Activated CD4-positive, alpha-beta T cell treated with anti-CD3 and anti-CD28 coated beads for 36 hours (primary cell): ENCODE data around the gene NEK7. TPM values are rescaled to one million over a fixed set of nuclear protein-coding genes. Genes with fewer than 3 reads are reported as not detected.
"Not testable (repeated sequence)": the region's sequence is repeated elsewhere in the genome, so short reads cannot be mapped to it uniquely, and the experiment has no call there.

Experiments
- ATAC-seq: fragments of 200-7000 bp; cut with Tn5 transposase; one replicate; pipeline ENCODE4 v1.10.0; 2021; ENCODE audit warnings: mild to moderate bottlenecking, moderate library complexity
- CTCF ChIA-PET: fragments of 350-600 bp; sonication (Branson Sonifier 250); formaldehyde crosslinking; loops from one replicate; lab custom pipeline; 2021; ENCODE audit warnings: antibody characterized with exemption; lab: Charles Lee
- POLR2A ChIA-PET: fragments of 350-600 bp; sonication (Branson Sonifier 250); formaldehyde crosslinking; loops from one replicate; lab custom pipeline; 2021; ENCODE audit warnings: antibody characterized with exemption, inconsistent platforms; lab: Charles Lee
- DNase-seq: peaks from one replicate; pipeline ENCODE4 v3.0.0-alpha.2; 2020
- H3K27ac Mint-ChIP-seq: one replicate; pipeline ENCODE4 v1.8.0; 2021; ENCODE audit warnings: mixed read lengths
- H3K27me3 Mint-ChIP-seq: one replicate; pipeline ENCODE4 v1.8.0; 2021; ENCODE audit warnings: mixed read lengths
- H3K36me3 Mint-ChIP-seq: one replicate; pipeline ENCODE4 v1.8.0; 2021; ENCODE audit warnings: low read depth, mixed read lengths
- H3K4me1 Mint-ChIP-seq: one replicate; pipeline ENCODE4 v1.8.0; 2021; ENCODE audit warnings: mixed read lengths
- H3K4me3 Mint-ChIP-seq: one replicate; pipeline ENCODE4 v1.8.0; 2021; ENCODE audit warnings: mild to moderate bottlenecking, moderate library complexity, mixed read lengths
- H3K9me3 Mint-ChIP-seq: one replicate; pipeline ENCODE4 v1.8.0; 2021; ENCODE audit warnings: low read depth, mixed read lengths
- intact Hi-C, 2 experiments: fragments of 100-400 bp; cut with DNase I in 1 of 2; cut with micrococcal nuclease in 1 of 2; formaldehyde crosslinking; loops; one replicate each; pipeline versions ENCODE4 v1.14.2 to v1.15.1; 2022 to 2024; cut with DNase I, micrococcal nuclease
- total RNA-seq, 2 experiments: library from RNA; stranded (reverse); gene quantifications; one replicate each; pipeline ENCODE4 v1.2.3, GENCODE V29; 2021

NEK7 gene
- total RNA-seq, 2 experiments from 2014 or later, result 46.9 to 49.0 TPM

DNA sequence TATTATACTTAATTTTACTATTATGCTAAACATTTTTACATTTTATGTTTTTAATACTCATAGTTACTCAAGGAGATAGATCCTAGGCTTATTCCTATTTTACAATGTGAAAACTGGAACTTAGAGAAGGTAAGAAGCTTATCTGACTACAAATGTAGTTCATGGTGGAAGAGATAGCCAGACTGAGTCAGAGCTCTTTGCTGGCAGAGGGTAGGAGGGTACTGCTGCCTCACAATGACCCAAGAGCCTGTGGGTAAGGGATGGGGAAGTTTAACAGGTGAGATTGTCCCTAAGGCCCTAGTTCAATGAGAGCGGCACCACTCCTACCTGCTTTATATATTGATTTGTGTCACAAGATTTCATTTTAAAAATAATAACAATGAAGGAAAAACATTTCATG, 34.1 kb upstream of the NEK7 start:
- no peaks in the 10 kb centered on the region for H3K36me3 Mint-ChIP-seq
- no peak for ATAC-seq

DNA sequence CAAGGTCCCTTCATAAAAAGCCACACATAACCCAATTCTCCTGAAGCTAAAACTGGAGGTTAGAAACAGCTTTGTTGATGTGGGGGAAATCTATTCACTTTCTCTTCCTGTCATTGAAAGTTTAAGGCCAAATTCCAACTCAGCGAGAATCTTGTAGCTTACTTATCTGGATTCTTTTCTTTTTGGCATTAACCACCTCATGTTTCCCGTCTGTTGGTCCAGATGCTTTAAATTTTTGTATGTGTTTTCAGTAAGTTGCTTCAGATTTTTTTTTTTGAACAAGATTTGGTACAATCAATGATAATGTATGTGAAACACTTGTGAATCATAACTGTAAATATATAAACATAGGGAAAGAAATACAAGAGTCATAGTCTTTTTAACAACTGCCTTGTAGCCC, 33.7 kb upstream of the NEK7 start:
- CTCF ChIA-PET, result interaction anchor here (0.7 to 0.9 kb wide), 4 partner anchors 111 to 438 kb away, joined by 3 to 4 read pairs (median 3); no protein-coding TSS in a partner anchor
- Mint-ChIP-seq H3K27ac (no peak overlapping the region), H3K4me1 (peaks cover 4% of the 10 kb centered on the region), H3K27me3 (peaks cover 2% of the 10 kb centered on the region), H3K36me3 (no peaks in the 10 kb centered on the region), H3K4me3 (no peak overlapping the region), H3K9me3 (no peaks in the 10 kb centered on the region)
- intact Hi-C loops, result no loop called here
- no peak for ATAC-seq
- no peak for DNase-seq
- POLR2A ChIA-PET, result no interaction called here

More for the DNA sequence above, 34.1 kb upstream of the NEK7 start:
- H3K27ac Mint-ChIP-seq, result no peak overlapping the region
- H3K4me1 Mint-ChIP-seq, result no peaks in the 10 kb centered on the region
- intact Hi-C loops, result no loop called here
- H3K4me3 Mint-ChIP-seq, result no peak overlapping the region
- H3K9me3 Mint-ChIP-seq, result no peaks in the 10 kb centered on the region
- peaks cover 2% of the 10 kb centered on the region for H3K27me3 Mint-ChIP-seq
- DNase-seq, result no peak
- ChIA-PET CTCF (interaction anchor here (0.5 to 0.9 kb wide), 5 partner anchors 20 to 438 kb away, joined by 3 to 4 read pairs (median 3); no protein-coding TSS in a partner anchor), POLR2A (no interaction called here)

DNA sequence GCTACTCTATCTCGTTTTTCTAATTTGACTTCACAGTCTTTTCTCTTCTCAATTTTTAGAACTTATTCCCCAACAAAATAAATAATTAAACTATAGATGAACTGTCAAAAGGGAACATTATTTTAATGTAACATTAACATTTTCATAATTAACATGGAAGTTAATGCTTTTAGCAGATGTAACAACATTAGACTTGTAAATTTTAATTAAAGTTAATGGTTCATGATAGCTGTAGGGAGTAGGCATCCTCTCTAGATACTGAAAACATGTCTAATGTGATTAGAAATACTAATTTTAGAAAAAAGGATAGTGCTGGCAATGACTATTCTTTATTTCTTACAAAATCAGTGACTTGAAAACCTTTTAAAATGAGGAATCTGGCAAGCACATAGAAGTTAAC, 32.1 kb upstream of the NEK7 start:
- no peaks in the 10 kb centered on the region for H3K36me3 Mint-ChIP-seq
- ChIA-PET POLR2A (no interaction called here), CTCF (interaction anchor here (0.6 to 1.2 kb wide), 2 partner anchors 11 to 1615 kb away, joined by 3 to 4 read pairs; no protein-coding TSS in a partner anchor)
- ATAC-seq, result no peak
- H3K4me3 Mint-ChIP-seq, result no peak overlapping the region
- intact Hi-C loops, result no loop called here
- H3K27me3 Mint-ChIP-seq, result peaks cover 2% of the 10 kb centered on the region
- no peak overlapping the region for H3K27ac Mint-ChIP-seq
- no peaks in the 10 kb centered on the region for H3K9me3 Mint-ChIP-seq
- H3K4me1 Mint-ChIP-seq, result peaks cover 11% of the 10 kb centered on the region
- DNase-seq, result no peak

DNA sequence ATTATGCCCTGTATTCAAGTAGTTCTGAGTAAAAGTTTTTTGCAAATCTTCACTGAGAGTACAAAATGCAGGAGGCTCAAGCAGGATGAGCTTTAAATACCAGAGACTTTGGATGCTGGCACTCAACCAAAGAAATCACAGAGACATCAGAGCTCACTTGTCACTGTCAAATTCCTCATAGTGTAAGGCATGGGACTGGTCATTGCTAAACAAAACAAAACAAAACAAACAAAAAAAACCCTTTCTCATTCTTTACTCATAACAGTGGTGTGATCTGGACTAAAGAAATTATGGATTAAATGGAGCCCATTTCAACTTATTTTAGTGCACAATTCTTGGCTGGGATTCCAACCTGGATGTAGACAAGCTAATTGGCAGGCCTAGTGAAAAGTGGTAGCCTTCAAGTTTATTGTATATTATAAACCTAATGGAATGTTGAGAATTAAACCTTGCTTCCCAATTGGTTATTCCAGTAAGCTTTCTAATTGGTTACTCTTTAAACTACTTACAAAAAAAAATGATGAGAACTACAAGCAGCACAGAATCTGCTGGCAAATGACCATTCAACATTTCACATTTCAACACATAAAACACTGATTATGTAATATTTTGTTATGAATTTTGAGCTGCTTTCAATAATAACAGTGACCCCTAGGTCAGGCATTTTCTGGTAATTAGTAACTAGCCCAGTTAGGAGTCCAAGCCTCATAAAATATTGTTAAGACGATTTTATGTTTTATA, 30.6 kb upstream of the NEK7 start:
- Mint-ChIP-seq H3K4me1 (peaks cover 11% of the 10 kb centered on the region), H3K27me3 (peaks cover 2% of the 10 kb centered on the region), H3K4me3 (no peak overlapping the region), H3K36me3 (no peaks in the 10 kb centered on the region), H3K9me3 (no peaks in the 10 kb centered on the region), H3K27ac (no peak overlapping the region)
- ChIA-PET CTCF (interaction anchor here (1.0 to 1.4 kb wide), 3 partner anchors 9 to 165 kb away, joined by 3 to 4 read pairs (median 3); no protein-coding TSS in a partner anchor), POLR2A (no interaction called here)
- intact Hi-C loops, result no loop called here
- ATAC-seq (no peak), DNase-seq (no peak)

DNA sequence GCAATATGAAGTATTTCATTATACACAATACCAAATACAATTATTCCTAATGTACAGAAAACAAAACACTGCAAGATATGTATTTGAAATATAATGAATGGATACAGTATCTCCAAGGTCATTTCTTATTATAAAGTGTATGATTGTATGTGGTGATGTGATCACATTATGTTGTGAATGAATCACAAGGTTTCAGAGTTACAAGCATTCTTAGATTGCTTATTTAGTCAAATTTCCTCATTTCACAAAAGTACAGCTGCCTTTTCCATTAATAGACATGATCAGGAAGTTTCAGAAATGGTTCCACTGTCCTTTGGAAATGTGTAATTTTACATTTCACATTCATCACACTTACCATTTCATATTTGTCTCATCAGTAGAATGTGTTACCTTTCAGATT, 28.3 kb upstream of the NEK7 start:
- Mint-ChIP-seq H3K4me1 (peaks cover 11% of the 10 kb centered on the region), H3K27ac (no peak overlapping the region), H3K27me3 (peaks cover 2% of the 10 kb centered on the region), H3K36me3 (no peaks in the 10 kb centered on the region), H3K9me3 (no peaks in the 10 kb centered on the region), H3K4me3 (no peak overlapping the region)
- intact Hi-C loops, result no loop called here
- ChIA-PET CTCF (no interaction called here), POLR2A (interaction anchor here (0.6 kb wide), 1 partner anchor 461 kb away, joined by 3 read pairs; no protein-coding TSS in a partner anchor)
- ATAC-seq (peak; percentile 55), DNase-seq (no peak)

DNA sequence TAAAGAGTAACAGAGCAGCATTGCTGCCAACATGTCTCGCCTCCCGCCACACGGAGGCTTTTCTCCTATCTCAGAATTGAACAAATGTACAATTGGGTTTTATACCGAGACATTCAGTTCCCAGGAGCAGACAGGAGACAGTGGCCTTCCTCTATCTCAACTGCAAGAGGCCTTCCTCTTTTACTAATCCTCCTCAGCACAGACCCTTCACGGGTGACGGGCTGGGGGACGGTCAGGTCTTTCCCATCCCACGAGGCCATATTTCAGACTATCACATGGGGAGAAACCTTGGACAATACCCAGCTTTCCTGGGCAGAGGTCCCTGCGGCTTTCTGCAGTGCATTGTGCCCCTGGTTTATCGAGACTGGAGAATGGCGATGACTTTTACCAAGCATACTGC, 26.7 kb upstream of the NEK7 start:
- H3K9me3 Mint-ChIP-seq, ATAC-seq, CTCF ChIA-PET, H3K4me3 Mint-ChIP-seq, POLR2A ChIA-PET, H3K36me3 Mint-ChIP-seq, H3K27me3 Mint-ChIP-seq, DNase-seq, H3K27ac Mint-ChIP-seq, intact Hi-C loops: not testable (repeated sequence)
- peaks cover 11% of the 10 kb centered on the region for H3K4me1 Mint-ChIP-seq

DNA sequence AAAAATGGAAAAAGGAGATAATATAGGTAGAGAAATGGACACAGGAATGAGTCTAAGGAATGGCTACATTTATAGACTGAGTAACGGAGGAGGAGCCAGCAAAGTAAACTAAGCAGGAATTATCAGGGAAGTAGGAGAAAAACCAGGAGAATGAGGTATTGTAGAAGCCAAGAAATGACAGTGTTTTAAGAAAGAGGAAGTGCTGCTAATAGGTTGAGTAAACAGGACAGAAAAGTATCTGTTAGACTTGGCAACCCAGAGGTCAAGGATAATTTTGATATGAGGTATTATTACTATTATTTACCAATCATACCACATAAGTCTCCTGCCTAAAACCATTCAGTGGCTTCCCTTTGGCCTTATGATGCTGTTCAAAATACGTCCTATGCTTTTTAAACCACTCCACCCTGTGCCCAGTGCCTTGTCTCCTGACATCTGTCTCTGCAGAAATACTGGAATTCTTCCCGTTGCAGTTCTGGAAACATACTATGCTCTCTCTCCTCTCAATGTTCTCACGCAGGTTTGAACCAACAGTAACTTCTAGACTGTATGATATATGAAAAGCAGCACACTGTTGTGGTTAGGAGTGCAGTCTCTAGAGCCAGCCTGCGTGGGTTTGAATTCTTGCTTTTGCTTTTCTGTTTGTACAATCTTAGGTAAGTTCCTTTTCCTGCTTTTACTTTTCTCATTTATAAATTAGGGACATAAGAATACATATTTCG, 24.6 kb upstream of the NEK7 start:
- ChIA-PET POLR2A (no interaction called here), CTCF (no interaction called here)
- Mint-ChIP-seq H3K4me3 (no peak overlapping the region), H3K9me3 (peaks cover 10% of the 10 kb centered on the region), H3K27ac (no peak overlapping the region), H3K36me3 (peaks cover 3% of the 10 kb centered on the region), H3K4me1 (peaks cover 11% of the 10 kb centered on the region), H3K27me3 (peaks cover 4% of the 10 kb centered on the region)
- peak; percentile 11 for DNase-seq
- intact Hi-C loops, result no loop called here
- ATAC-seq, result peak; percentile 57

DNA sequence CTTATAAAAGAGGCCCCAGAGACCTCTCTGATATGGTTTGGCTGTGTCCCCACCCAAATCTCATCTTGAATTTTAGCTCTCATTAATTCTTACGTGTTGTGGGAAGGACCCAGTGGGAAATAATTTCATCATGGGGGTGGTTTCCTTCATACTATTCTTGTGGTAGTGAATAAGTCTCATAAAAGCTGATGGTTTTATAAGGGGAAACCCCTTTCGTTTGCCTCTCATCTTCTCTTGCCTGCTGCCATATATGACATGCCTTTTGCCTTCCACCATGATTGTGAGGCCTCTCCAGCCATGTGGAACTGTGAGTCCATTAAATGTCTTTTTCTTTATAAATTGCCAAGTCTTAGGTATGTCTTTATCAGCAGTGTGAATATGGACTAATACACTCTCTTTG, 22.5 kb upstream of the NEK7 start:
- intact Hi-C loops, result no loop called here

DNA sequence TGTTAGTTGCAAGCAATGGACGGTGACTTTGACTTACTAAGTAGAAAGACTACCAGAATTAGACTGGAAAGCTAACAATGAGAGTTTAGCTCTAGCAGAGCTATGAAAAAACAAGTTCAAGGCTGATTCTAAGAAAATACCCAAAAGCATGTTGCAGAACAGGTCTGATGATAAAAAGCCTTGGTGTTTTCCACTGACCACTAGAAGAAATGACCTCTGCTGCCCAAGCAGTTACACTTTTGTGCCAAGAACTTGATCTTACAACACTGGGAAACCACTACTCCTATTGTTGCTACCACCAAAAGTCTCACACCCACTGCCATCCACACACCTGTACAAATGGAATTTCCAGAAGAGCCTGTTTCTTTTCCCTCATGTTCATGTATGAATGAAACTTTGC, 21.4 kb upstream of the NEK7 start:
- POLR2A ChIA-PET, result no interaction called here

More for the DNA sequence above, 22.5 kb upstream of the NEK7 start:
- Mint-ChIP-seq H3K9me3 (peaks cover 13% of the 10 kb centered on the region), H3K4me1 (peaks cover under 1% of the 10 kb centered on the region), H3K4me3 (no peak overlapping the region), H3K27me3 (peaks cover 5% of the 10 kb centered on the region), H3K36me3 (peaks cover 3% of the 10 kb centered on the region), H3K27ac (no peak overlapping the region)
- CTCF ChIA-PET, result no interaction called here
- POLR2A ChIA-PET, result no interaction called here
- DNase-seq (no peak), ATAC-seq (no peak)

DNA sequence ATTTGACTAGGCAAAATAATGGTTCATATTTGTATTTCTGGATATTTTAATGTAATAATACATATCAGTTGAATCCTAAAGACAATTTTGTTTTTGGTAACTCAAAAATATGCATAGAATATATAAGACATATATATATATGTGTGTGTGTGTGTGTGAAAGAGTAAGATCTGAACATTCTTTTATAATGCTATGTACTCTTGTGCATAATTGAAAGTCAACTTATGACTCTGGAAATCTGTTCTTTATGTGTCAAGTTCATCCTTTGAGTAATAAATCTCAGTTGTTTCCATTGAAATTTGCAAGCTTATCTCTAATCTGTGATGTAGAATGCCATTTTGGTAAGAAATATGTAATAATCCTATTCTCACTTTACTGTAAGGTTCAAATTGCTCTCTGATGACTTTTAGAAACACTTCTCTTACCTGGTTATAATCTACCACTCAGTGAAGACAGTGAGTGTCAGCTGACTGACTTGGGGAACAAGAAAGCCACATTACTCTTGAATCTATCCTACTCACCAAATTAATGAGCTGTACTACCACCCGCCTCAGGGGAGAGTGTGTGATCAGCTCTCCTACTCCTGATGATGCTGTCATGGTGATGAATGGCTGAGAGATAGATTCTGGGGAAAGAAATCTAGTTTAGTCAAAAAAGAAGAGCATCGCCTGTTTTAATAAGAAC, 15.0 kb upstream of the NEK7 start:
- Mint-ChIP-seq H3K36me3 (no peaks in the 10 kb centered on the region), H3K27me3 (peaks cover 3% of the 10 kb centered on the region), H3K4me1 (peaks cover 7% of the 10 kb centered on the region), H3K4me3 (no peak overlapping the region), H3K27ac (no peak overlapping the region), H3K9me3 (peaks cover 7% of the 10 kb centered on the region)
- intact Hi-C loops, result no loop called here
- ATAC-seq, result peak; percentile 92
- CTCF ChIA-PET, result interaction anchor here (0.5 to 1.0 kb wide), 2 partner anchors 36 to 239 kb away, joined by 3 read pairs; partner anchors contain the start of gene C1orf53
- DNase-seq, result peak; percentile 28
- POLR2A ChIA-PET, result no interaction called here

More for the DNA sequence above, 21.4 kb upstream of the NEK7 start:
- Mint-ChIP-seq H3K4me1 (peaks cover 1% of the 10 kb centered on the region), H3K27ac (no peak overlapping the region), H3K27me3 (peaks cover 5% of the 10 kb centered on the region), H3K9me3 (peaks cover 16% of the 10 kb centered on the region), H3K36me3 (peaks cover 3% of the 10 kb centered on the region), H3K4me3 (no peak overlapping the region)
- ATAC-seq, result no peak
- intact Hi-C loops, result no loop called here
- DNase-seq, result no peak
- CTCF ChIA-PET, result interaction anchor here (0.9 to 1.1 kb wide), 3 partner anchors 11 to 220 kb away, joined by 3 to 4 read pairs (median 3); no protein-coding TSS in a partner anchor

DNA sequence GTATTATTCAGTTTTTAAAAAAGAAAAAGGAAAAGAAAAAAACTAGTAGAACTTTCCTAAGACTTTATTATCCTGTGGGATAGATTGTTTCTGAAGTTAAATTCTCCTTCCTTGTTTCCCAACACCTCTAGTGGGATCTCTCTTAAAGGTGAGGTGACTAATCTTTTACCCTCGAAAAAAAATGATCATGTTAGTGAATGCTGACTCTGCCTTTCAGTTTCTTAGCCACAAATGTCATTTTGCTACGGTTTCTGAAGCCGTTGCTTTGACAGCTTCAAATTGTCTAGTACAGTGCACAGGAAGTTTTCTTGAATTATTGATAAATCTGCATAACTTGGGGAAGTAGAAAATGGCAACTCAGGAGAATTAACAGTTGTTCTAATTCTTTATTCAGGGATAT, 13.0 kb upstream of the NEK7 start:
- Mint-ChIP-seq H3K4me3 (no peak overlapping the region), H3K4me1 (peaks cover 7% of the 10 kb centered on the region), H3K9me3 (peaks cover 6% of the 10 kb centered on the region), H3K36me3 (no peaks in the 10 kb centered on the region), H3K27me3 (no peaks in the 10 kb centered on the region), H3K27ac (no peak overlapping the region)
- CTCF ChIA-PET, result interaction anchor here (0.8 kb wide), 1 partner anchor 12 kb away, joined by 4 read pairs; no protein-coding TSS in a partner anchor
- intact Hi-C loops, result no loop called here
- DNase-seq (no peak), ATAC-seq (peak; percentile 57)
- POLR2A ChIA-PET, result no interaction called here
